GM23248 (cell line): ENCODE results near the gene MICOS13.

Experiments used
- EZH2 ChIP-seq: fragments of 200-600 bp; sonication (generic); IDR thresholded peaks from 2 replicates; pipeline ENCODE4 v1.6.1; 2018; ENCODE audit warnings: antibody characterized with exemption, mild to moderate bottlenecking; ENCODE audit not compliant: insufficient read depth, poor library complexity, severe bottlenecking
- EZH2phosphoT487 ChIP-seq: fragments of 200-600 bp; sonication (generic); IDR thresholded peaks from 2 replicates; pipeline ENCODE4 v1.6.1; 2018; ENCODE audit warnings: antibody characterized with exemption, moderate library complexity, mild to moderate bottlenecking, low read depth; ENCODE audit not compliant: insufficient read depth

GRCh38 chr19:5713228-5713627, 32.9 kb upstream of the MICOS13 start:
- TF ChIP-seq EZH2: no peak
- no peak for TF ChIP-seq EZH2phosphoT487
